ENCODE data around the gene SLFN12L.

- no peak for TF ChIP-seq POLR2A (IDR thresholded peaks at IDR 0.05)
- TF ChIP-seq CTCF (IDR thresholded peaks at IDR 0.05 in 4 of 5, conservative IDR thresholded peaks at IDR 0.05 in 1 of 5), result no peak
Measured at GRCh38 chr17:35468475-35468874, 69.0 kb downstream of the SLFN12L start.
